ENCODE measurements around the gene NGF.
"Not testable (repeated sequence)": the region's sequence is repeated elsewhere in the genome, so short reads cannot be mapped to it uniquely, and the experiment has no call there.

The NGF gene

GRCh38 chr1:115309504-115309903, 28.5 kb downstream of the NGF start:
- not testable (repeated sequence) for DNase-seq (ENCODE audit: low read depth)

DNA sequence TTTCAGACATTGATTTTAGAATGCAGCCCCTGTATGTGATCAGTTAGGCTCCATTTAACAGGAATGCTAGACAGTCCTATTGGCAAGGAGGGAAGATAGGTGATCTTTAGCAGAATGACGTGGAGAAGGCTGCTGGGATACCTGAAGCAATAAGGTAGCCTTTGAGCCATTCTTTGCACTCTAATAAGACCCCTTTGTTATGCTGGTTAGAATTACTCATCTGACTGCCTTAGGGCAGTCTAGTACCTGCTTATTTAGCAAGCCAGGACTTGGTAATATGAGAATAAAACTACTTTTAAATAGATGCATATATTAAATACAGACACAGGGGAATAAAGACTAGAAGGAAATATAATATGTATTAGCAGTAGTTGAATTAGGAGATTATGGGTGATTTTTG, 29.1 kb downstream of the NGF start:
- DNase-seq (ENCODE audit: low read depth): no peak

- DNase-seq (ENCODE audit: low read depth): no peak
Measured at GRCh38 chr1:115307661-115308060, 30.4 kb downstream of the NGF start.

- no peak for DNase-seq (ENCODE audit: low read depth)
Measured at GRCh38 chr1:115306146-115306545, 31.9 kb downstream of the NGF start.

- DNase-seq (ENCODE audit: low read depth): no peak
Measured at GRCh38 chr1:115303364-115303763, 34.7 kb downstream of the NGF start.

- DNase-seq (ENCODE audit: low read depth): peak; percentile 94
Measured at GRCh38 chr1:115302390-115302961, 35.6 kb downstream of the NGF start.

- peak; percentile 40 for DNase-seq (ENCODE audit: low read depth)
Measured at GRCh38 chr1:115301438-115302020, 36.5 kb downstream of the NGF start.

- DNase-seq (ENCODE audit: low read depth): peak; percentile 88
Measured at GRCh38 chr1:115300087-115300876, 37.8 kb downstream of the NGF start.

DNA sequence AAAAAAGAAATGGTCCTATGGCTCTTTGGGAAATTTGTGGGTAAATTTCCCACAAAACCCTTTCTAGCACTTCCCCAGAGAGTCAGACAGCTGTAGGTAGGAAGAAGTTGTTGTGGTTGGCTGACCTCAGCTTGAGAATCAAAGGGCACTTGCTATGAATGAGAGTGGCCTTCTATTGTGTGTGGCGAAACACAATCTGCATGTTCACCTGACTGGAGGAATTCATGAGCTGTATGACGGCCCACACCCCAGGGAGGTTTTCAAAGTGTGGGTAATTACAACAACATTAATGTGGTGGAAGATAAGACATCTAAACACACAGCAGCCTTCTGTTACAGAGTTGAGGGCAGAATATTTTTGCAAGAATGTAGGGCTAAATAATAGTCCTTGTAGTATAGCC, 38.8 kb downstream of the NGF start:
- DNase-seq (ENCODE audit: low read depth): no peak

GRCh38 chr1:115296981-115297380, 41.1 kb downstream of the NGF start:
- peak; percentile 72 for DNase-seq (ENCODE audit: low read depth)

GRCh38 chr1:115295904-115296696, 41.9 kb downstream of the NGF start:
- DNase-seq (ENCODE audit: low read depth): peak; percentile 67

DNA sequence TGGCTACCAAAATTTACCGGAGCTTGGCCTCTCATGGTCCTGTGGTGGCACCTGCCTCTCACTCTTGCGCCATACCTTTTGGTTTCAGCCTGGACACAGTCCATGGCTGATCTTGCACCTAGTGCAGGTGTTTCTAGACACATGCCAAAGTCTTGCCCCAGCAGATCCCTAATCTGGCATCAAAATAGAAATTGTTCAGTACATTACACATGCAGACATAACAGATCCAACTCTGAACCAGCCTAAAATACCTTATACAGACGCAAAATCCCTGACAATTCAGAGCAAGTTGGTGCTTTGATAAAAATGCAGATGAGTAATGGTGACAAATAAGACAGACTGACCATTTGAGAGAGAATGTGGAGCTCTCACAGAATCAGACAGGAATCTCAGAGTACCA, 44.1 kb downstream of the NGF start:
- DNase-seq (ENCODE audit: low read depth): peak; percentile 59

- no peak for DNase-seq (ENCODE audit: low read depth)
Measured at GRCh38 chr1:115293006-115293405, 45.0 kb downstream of the NGF start.

GRCh38 chr1:115291741-115292140, 46.3 kb downstream of the NGF start:
- peak; percentile 67 for DNase-seq (ENCODE audit: low read depth)

DNA sequence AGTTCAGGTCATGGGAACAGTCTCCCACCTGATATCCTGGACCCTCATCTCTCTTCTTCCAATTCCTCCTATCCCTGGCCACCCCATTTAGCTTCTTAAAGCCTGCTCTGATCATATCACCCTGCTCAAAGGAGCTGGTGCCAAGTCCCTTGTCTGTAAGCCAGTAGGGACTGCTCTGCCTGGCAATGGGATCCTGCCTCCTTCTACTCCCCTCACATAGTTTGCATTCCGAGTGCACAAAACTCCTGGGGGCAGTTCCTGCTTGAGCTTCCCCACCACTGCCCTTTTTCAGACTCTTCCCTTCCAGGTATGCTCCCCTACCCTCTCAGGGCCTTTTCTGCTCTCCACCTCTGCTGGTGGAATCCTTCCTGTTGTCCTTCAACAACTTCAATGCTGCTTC, 48.1 kb downstream of the NGF start:
- peak; percentile 51 for DNase-seq (ENCODE audit: low read depth)

GRCh38 chr1:115288591-115289198, 49.4 kb downstream of the NGF start:
- peak; percentile 35 for DNase-seq (ENCODE audit: low read depth)

DNA sequence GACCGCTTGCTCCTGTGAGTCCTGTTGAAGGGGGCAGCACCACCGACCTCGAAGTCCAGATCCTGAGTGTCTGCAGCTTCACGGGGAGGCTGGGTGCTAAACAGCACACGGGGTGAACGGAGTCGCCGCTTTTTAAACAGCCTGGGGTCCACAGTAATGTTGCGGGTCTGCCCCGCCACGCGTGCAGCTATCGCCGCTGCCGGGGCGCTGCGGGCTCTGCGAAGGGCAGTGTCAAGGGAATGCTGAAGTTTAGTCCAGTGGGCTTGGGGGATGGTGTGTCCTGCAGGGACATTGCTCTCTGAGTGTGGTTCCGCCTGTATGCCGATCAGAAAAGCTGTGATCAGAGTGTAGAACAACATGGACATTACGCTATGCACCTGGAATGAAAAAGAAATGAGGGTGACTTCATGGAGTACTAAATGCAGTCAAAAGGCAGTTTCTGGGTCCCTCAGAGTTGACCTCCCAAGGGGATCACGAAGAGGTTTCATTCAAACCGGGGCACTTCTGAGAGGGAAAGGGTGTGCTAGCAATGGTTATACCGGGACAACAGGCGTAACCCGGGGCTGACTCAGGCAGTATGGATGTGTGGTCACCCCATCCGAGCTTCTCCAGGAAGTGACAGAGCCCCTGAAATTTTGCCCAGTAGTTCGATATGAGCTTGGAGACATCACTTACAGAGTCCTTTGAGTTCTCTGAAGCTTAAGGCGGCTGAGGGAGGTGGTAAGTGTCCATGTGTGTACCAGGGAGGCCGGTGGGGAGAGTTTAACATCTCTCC, 51.4 kb downstream of the NGF start:
- peak; percentile 37 for DNase-seq (ENCODE audit: low read depth)

- DNase-seq (ENCODE audit: low read depth): no peak
Measured at GRCh38 chr1:115284209-115284608, 53.8 kb downstream of the NGF start.

- DNase-seq (ENCODE audit: low read depth): no peak
Measured at GRCh38 chr1:115283681-115284146, 54.3 kb downstream of the NGF start.

DNA sequence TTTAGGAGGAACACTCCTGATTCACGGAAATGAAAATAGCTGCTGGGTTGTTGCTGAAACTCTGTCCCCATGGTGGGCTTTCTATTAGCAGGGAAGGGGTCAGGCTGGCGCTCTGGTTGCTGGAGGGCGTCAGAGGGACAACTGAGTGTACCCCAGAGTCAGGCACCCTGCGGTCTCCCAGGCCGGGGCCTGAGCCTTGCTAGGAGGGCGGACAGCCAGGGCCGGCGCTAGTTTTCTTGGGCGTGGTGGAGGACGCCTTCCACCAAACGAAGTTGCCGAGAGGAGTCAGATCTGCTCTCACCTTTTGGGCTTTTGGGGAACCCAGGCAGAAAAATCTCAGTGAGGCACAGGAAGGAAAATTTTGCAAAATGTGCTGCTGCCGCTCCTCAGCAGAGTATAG, 54.8 kb downstream of the NGF start:
- DNase-seq (ENCODE audit: low read depth): no peak

- DNase-seq (ENCODE audit: low read depth): no peak
Measured at GRCh38 chr1:115282807-115283208, 55.2 kb downstream of the NGF start.
